Fibroblast of the conjunctiva (primary cell): ENCODE data around the gene TGM2.
A peak's percentile ranks its signal among the peaks of the same experiment; 100 is the strongest.

Source experiments
- DNase-seq: peaks from one replicate; pipeline ENCODE4 v3.0.0-alpha.2; 2010; ENCODE audit warnings: low read depth

TGM2 gene

GRCh38 chr20:38144974-38145728 lies 19.9 kb downstream of the TGM2 start:
- DNase-seq = no peak

GRCh38 chr20:38144598-38144973 lies 20.5 kb downstream of the TGM2 start:
- no peak for DNase-seq

GRCh38 chr20:38143646-38144554 lies 21.2 kb downstream of the TGM2 start:
- peak; percentile 20 for DNase-seq

GRCh38 chr20:38143238-38143645 lies 21.8 kb downstream of the TGM2 start:
- no peak for DNase-seq

GRCh38 chr20:38141889-38142494 lies 23.1 kb downstream of the TGM2 start:
- no peak for DNase-seq

DNA sequence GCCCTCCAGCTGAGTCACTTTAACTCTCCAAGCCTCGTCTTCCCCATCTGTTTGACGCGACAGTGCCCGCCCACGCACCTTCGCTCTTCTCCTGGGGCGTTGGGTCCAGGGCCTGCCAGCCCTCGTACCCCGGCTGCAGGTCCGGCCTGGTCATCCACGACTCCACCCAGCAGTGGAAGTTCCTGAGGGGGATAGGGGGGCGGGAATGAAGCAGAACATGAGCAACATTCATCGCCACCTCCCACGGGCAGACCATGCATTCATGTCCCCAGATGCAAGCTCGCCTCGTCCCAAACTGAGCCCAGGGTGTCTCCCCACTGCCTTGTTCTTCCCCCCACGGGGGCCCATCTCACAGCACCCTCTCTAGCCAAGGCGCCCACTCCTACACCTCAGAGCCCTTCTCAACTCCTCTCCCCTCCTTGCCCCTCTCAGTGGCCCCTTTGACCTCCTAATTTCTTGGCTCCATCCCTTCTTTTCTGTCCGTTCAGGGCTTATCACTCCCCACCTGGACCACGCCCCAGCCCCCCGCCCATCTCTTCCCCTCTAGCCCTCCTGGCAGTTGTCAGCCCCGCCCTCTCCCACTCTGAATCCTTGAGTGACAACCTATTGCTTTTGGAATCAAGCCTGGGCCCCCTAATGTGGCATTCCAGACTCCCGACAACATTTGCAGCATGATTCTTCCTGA lies 23.7 kb downstream of the TGM2 start:
- DNase-seq = no peak

GRCh38 chr20:38139977-38140753 lies 24.9 kb downstream of the TGM2 start:
- no peak for DNase-seq

- no peak for DNase-seq
Observed at GRCh38 chr20:38139156-38139912, 25.7 kb downstream of the TGM2 start.

DNA sequence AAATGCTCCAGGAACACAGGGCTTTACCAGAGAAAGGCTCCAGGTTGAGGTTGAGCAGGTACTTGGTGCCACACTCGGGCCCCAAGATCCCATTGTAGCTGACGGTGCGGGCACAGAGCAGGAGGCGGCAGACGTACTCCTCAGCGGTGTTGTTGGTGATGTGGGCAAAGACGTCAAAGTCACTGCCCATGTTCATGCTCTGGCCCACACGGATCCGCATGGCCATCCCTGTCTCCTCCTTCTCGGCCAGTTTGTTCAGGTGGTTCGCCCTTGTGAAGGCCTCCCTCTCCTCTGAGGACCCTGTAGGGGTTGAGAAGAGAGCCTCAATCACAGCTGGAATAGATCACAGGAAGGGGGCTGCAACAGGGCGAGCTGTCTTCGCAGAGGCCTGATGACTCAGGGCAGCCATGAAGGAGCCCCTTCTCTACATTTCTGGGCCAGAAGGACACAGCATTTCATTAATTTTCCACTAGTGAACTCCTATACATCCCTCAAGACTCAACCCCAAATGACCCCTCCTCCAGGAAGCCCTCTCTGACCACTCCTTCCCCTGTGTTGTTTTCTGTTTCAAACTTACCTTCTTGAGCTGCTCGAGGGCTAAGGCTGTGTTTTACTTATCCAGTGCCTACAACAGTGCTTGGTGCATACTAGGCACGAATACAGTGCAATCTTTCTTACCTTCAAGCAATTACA lies 26.8 kb downstream of the TGM2 start:
- DNase-seq = no peak

DNA sequence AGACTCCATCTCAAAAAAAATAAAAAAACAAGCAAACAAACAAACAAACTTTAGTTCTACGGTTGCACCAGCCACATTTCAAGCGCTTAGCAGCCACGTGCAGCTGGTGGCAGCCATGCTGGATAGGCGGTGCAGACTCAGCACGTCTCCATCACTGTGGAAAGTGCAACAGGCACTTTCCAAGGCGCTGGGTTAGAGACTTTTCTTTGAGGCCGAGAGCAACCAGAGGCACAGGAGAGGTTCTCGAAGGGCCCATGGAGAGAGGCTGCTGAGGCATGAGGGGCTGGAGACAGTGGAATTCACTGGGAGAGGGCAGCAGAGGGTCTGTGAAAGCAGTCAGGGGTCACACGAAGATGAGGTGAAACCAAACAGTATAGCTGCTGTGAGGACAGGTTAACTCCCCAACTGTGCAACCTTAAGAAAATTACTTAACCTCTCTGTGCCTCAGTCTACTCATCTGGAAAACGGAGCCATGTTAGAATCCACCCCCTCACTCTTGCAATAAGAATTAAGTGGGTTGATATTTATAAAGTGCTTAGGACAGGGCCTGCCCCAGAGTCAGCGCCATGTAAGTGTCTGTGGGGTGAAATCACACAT lies 27.5 kb downstream of the TGM2 start:
- no peak for DNase-seq

DNA sequence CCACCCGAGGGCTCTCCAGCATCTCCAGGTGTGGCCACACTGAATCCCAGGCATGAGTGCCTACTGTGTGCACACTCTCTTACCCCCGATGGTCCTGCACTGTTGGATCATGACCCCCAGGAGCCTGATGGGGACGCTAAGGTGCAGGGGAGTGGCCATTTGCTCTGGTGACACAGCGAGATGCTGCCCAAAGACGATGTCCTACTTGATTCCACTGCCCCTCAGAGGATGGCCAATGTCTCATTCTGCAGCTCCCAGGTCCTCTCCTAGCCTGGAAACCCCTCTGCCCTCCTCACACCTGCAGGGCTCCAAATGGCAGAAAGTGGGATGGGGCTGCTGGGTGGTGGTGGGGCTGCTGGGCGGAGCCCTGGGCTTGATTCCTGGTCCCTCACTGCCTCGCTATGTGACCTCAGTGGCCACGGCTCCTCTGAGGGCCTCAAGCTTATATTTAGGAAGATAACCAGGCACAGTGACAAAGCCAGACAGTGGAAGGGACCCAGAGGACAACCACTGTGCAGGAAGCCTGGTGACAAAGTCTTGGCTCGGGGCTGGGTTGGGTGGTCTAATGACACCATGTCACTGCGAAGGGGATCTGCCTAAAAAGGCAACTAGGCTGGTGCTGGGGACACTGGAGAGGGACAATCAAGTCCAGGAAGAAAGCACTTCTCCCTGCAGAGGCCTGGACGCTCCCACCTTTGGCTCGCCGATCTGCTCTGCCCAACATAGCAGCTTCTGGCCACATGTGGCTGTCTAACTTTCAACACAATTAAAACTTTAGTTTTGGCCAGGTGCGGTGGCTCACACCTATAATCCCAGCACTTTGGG lies 28.4 kb downstream of the TGM2 start:
- DNase-seq = no peak

- no peak for DNase-seq
Observed at GRCh38 chr20:38135651-38136420, 29.2 kb downstream of the TGM2 start.

GRCh38 chr20:38135271-38135650 lies 29.8 kb downstream of the TGM2 start:
- no peak for DNase-seq

- DNase-seq = no peak
Observed at GRCh38 chr20:38134427-38135270, 30.4 kb downstream of the TGM2 start.

DNA sequence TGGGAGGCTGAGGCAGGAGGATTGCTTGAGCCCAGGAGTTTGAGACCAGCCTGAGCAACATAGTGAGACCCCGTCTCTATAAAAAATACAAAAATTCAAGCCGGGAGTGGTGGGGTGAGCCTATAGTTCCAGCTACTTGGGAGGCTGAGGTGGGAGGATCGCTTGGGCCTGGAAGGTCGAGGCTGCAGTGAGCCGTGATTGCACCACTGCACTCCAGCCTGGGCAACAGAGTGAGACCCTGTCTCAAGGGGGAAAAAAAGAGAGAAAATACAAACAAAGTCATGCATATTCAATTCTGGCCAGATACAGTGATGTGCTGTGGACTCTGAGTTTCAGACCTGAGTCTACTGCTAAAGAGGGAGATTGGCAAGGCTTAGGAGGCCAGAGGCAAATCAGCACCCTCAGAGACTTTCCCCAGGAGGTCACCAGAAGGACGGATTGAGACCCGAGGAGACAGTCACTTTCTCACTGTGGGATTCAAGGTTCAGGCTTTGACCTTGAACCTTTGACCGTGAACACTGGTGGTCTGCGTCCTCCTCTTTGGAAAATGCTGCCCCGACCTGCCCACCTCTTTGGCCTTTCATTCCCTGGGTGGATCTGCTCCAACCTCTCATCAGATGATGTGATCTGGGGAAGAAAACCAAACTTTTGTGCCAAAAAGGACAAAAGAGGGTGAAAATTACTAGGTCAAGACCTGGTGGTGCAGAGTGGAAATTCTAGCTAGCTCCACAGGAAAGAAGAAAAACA lies 31.2 kb downstream of the TGM2 start:
- no peak for DNase-seq

DNA sequence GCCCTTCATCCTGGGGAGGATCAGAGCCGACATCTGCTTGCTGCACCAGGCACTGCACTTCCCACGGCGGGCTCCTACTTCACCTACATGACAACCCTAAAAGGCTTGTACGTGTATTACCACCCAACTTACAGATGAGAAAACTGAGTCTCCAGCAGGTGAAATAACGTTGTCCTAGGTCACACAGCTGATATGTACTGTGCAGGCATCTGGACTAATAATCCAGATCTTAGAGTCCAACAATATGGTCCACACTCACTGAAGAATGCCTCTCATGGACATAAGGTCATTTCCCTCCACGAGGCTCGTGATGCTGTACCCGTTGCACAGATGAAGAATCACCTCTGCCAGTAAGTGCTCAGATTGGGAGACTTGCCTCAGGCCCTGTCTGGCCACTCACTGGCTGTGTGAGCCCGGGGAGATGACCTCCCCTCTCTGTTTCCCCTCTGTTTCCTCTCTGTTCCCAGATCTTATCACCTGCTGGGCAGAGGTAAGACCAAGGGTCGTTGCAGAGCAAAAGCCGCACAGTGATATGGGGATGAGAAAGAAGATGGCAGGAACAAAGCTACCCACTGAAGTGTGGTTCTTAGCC lies 32.1 kb downstream of the TGM2 start:
- no peak for DNase-seq
